GM12891 (cell line): ENCODE results near the gene SYNE1.

Source experiments
- POLR2A ChIP-seq: IDR thresholded peaks from 2 replicates; pipeline ENCODE4 v1.6.1; 2011; ENCODE audit warnings: low read depth, low read length, control low read depth
- POLR2AphosphoS5 ChIP-seq: IDR thresholded peaks from 2 replicates; pipeline ENCODE4 v1.6.1; 2011; ENCODE audit warnings: low read depth, low read length, control low read depth

GRCh38 chr6:152271776-152272464 lies 365.2 kb downstream of the SYNE1 start:
- TF ChIP-seq POLR2AphosphoS5 = no peak
- no peak for TF ChIP-seq POLR2A
